Omental fat pad (tissue), 4 donors: ENCODE measurements around the gene RETREG3. TPM values are rescaled to one million over a fixed set of nuclear protein-coding genes. Genes with fewer than 3 reads are reported as not detected.

Source experiments
- ATAC-seq: fragments of 150-250 bp; one replicate; pipeline ENCODE4 v1.9.1; 2016; ENCODE audit warnings: mild to moderate bottlenecking, moderate library complexity; ENCODE audit not compliant: low FRiP score
- DNase-seq: peaks from one replicate; pipeline ENCODE4 v3.0.0-alpha.2; 2019; ENCODE audit warnings: low spot score
- total RNA-seq, 4 donors: library from RNA; depleted of rRNA; stranded (reverse); fragments of >200 nt; gene quantifications; one replicate each; pipeline ENCODE4 v1.1.0, GENCODE V29; 2016
- TF ChIP-seq, protein P1 (sequence below), 3 donors: fragments of 450-650 bp; IDR thresholded peaks; one replicate each; pipeline ENCODE4 v1.5.1; 2016 to 2017; ENCODE audit warnings: antibody characterized with exemption in 3 of 3, mild to moderate bottlenecking in 3 of 3, moderate library complexity in 2 of 3

RETREG3 gene
- total RNA-seq, 4 donors from 2014 or later = 37.0 to 70.3 (median 55.5) TPM

DNA sequence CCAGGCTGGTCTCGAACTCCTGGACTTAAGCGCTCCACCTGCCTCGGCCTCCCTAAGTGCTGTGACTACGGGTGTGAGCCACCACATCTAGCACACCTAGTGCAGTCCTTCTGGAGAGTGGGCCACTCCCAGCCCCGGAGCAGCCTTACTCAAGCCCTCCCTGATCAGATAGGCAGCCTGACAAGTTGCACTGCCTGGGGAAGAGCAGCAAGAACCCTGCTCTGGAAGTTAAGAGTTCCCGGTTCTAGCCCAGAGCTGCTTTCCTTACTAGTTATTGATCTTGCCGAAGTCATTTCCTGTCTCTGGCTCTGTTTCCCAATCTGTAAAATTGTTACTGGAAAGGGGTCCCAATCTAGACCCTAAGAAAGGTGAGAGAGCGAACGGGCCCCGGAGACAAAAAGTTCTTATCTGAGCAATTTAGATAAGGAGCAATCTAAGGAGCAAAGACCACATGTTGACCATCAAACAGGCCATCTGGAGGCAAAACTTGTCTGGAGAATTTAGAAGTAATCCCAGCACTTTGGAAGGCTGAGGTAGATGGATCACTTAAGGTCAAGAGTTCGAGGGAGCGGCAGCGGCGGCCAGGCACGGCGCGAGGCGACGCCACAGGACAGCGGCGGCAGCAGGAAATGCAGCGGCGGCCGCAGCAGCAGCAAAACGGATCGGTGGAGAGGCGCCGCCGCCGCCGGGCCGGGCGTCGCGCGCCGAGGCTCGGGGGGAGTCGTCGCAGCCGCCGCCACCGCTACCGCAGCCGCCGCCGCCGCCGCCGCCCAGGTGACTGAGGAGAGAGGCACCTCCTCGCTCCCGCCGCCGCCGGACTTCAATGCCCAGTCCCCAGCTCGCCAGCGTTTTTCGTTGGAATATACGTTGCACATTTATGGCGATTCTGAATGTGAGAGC, 77.5 kb downstream of the RETREG3 start:
- TF ChIP-seq, protein P1, sequence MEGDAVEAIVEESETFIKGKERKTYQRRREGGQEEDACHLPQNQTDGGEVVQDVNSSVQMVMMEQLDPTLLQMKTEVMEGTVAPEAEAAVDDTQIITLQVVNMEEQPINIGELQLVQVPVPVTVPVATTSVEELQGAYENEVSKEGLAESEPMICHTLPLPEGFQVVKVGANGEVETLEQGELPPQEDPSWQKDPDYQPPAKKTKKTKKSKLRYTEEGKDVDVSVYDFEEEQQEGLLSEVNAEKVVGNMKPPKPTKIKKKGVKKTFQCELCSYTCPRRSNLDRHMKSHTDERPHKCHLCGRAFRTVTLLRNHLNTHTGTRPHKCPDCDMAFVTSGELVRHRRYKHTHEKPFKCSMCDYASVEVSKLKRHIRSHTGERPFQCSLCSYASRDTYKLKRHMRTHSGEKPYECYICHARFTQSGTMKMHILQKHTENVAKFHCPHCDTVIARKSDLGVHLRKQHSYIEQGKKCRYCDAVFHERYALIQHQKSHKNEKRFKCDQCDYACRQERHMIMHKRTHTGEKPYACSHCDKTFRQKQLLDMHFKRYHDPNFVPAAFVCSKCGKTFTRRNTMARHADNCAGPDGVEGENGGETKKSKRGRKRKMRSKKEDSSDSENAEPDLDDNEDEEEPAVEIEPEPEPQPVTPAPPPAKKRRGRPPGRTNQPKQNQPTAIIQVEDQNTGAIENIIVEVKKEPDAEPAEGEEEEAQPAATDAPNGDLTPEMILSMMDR (IDR thresholded peaks at IDR 0.05) = peak in 1 of 3 donors; percentile 15
- peak; percentile 46 for ATAC-seq
- DNase-seq = no peak

DNA sequence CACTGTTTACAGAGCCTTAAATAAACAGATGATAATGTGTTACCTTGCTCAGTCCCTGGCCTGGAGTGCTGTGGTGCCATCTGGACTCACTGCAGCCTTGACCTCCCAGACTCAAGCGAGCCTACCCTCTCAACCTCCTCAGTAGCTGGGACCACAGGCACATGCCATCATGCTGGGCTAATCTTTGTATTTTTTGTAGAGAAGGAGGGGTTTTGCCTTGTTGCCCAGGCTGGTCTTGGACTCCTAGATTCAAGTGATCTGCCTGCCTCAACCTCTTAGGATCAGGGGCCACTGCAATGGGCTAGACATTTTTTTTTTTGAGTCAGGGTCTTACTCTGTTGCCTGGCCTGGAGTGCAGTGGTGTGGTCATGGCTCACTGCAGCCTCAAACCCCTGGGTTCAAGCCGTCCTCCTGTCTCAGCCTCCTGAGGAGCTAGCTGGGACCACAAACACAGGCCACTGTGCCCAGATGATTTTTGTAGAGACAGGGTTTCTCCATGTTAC, 78.2 kb downstream of the RETREG3 start:
- DNase-seq (no peak), ATAC-seq (no peak)
- TF ChIP-seq, protein P1 (IDR thresholded peaks at IDR 0.05) = no peak

Other genes starting within 250 kb of the RETREG3 start
- gene STAT3, start 220.9 kb downstream of the RETREG3 start, total RNA-seq = 100 to 1,000 TPM; 214 to 433 (median 280) TPM
- gene CAVIN1, start 186.1 kb downstream of the RETREG3 start, total RNA-seq = 100 to 1,000 TPM; 479 to 598 (median 526) TPM
- 100 to 1,000 TPM in 1 of 4 donors, 10 to 100 TPM in 3; 76.7 to 106 (median 89.2) TPM for gene ATP6V0A1, start 150.5 kb downstream of the RETREG3 start, total RNA-seq
- 10 to 100 TPM; 48.5 to 80.9 (median 57.3) TPM for gene NAGLU, start 73.1 kb downstream of the RETREG3 start, total RNA-seq
- gene HSD17B1, start 56.5 kb downstream of the RETREG3 start, total RNA-seq = 1 to 10 TPM; 1.6 to 8.7 (median 3.4) TPM
- gene COASY, start 47.2 kb downstream of the RETREG3 start, total RNA-seq = 10 to 100 TPM; 21.8 to 33.5 (median 26.2) TPM
- gene MLX, start 42.3 kb downstream of the RETREG3 start, total RNA-seq = 10 to 100 TPM; 41.8 to 53.0 (median 50.3) TPM
- gene PSMC3IP, start 31.6 kb downstream of the RETREG3 start, total RNA-seq = 1 to 10 TPM; 1.7 to 4.7 (median 3.3) TPM
- gene TUBG1, start 309 bp upstream of the RETREG3 start, total RNA-seq = 10 to 100 TPM; 19.8 to 45.8 (median 27.1) TPM
- 10 to 100 TPM; 16.5 to 27.9 (median 20.0) TPM for gene TUBG2, start 49.9 kb upstream of the RETREG3 start, total RNA-seq
- gene PLEKHH3, start 67.6 kb upstream of the RETREG3 start, total RNA-seq = 10 to 100 TPM in 3 of 4 donors, 1 to 10 TPM in 1; 3.8 to 29.6 (median 12.1) TPM
- 1 to 10 TPM in 3 of 4 donors, not detected in 1; 1.3 to 3.0 (median 1.9) TPM for gene CCR10, start 72.5 kb upstream of the RETREG3 start, total RNA-seq
- gene CNTNAP1, start 73.2 kb upstream of the RETREG3 start, total RNA-seq = 1 to 10 TPM; 1.8 to 9.0 (median 4.2) TPM
- 10 to 100 TPM; 42.0 to 91.1 (median 50.9) TPM for gene EZH1, start 135.7 kb upstream of the RETREG3 start, total RNA-seq
- gene RAMP2, start 151.9 kb upstream of the RETREG3 start, total RNA-seq = 10 to 100 TPM; 51.3 to 90.6 (median 68.1) TPM
- gene VPS25, start 164.1 kb upstream of the RETREG3 start, total RNA-seq = 10 to 100 TPM; 44.3 to 53.4 (median 48.4) TPM
- gene WNK4, start 171.2 kb upstream of the RETREG3 start, total RNA-seq = 1 to 10 TPM in 2 of 4 donors, under 1 TPM in 2; 0.50 to 3.9 (median 1.4) TPM
- 10 to 100 TPM; 39.9 to 82.7 (median 71.2) TPM for gene COA3, start 189.3 kb upstream of the RETREG3 start, total RNA-seq
- 1 to 10 TPM in 1 of 4 donors, under 1 TPM in 1, not detected in 2; 0.09 to 2.9 TPM for gene CNTD1, start 189.5 kb upstream of the RETREG3 start, total RNA-seq
- gene BECN1, start 214.9 kb upstream of the RETREG3 start, total RNA-seq = 100 to 1,000 TPM in 1 of 4 donors, 10 to 100 TPM in 3; 75.0 to 118 (median 88.7) TPM
- gene PSME3, start 224.0 kb upstream of the RETREG3 start, total RNA-seq = 100 to 1,000 TPM in 1 of 4 donors, 10 to 100 TPM in 3; 72.1 to 122 (median 77.8) TPM
- 10 to 100 TPM in 1 of 4 donors, 1 to 10 TPM in 3; 3.2 to 12.5 (median 5.4) TPM for gene AOC2, start 235.2 kb upstream of the RETREG3 start, total RNA-seq
- gene AOC3, start 241.8 kb upstream of the RETREG3 start, total RNA-seq = 100 to 1,000 TPM; 106 to 221 (median 175) TPM